Common myeloid progenitor, CD34-positive (primary cell): ENCODE results near the gene COL9A3.

Source experiments
- CTCF ChIA-PET: fragments of 350-600 bp; sonication (Branson Sonifier 250); formaldehyde crosslinking; loops from one replicate; lab custom pipeline; 2021; ENCODE audit warnings: antibody characterized with exemption; lab: Charles Lee
- POLR2A ChIA-PET: fragments of 350-600 bp; sonication (Branson Sonifier 250); formaldehyde crosslinking; loops from one replicate; lab custom pipeline; 2021; ENCODE audit warnings: antibody characterized with exemption; lab: Charles Lee
- DNase-seq, 3 donors: peaks; one replicate each; pipeline versions ENCODE4 v3.0.0 to v3.0.0-alpha.2; 2013
- H3K27ac ChIP-seq, 2 experiments: 1 replicate in 1 of 2; 2 replicates in 1 of 2; pipeline ENCODE4 v1.7.0; 2013; ENCODE audit warnings: inconsistent platforms in 2 of 2, low read length in 2 of 2, mild to moderate bottlenecking in 2 of 2, low read depth in 1 of 2, moderate library complexity in 1 of 2; ENCODE audit not compliant: severe bottlenecking in 2 of 2, insufficient read depth in 1 of 2, poor library complexity in 1 of 2
- H3K27me3 ChIP-seq, 5 experiments: replicated peaks in 2 of 5; 1 replicate in 3 of 5; 2 replicates in 2 of 5; pipeline versions ENCODE4 v1.6.1 to v1.7.0; 2013; ENCODE audit warnings: low read length in 4 of 5, mild to moderate bottlenecking in 2 of 5, moderate library complexity in 2 of 5, inconsistent platforms in 1 of 5; ENCODE audit not compliant: insufficient read depth in 5 of 5, control insufficient read depth in 4 of 5
- H3K36me3 ChIP-seq, 4 experiments: 1 replicate in 2 of 4; 2 replicates in 2 of 4; pipeline versions ENCODE4 v1.6.1 to v1.7.0; 2013; ENCODE audit warnings: low read length in 3 of 4, control low read depth in 1 of 4, mild to moderate bottlenecking in 1 of 4; ENCODE audit not compliant: control insufficient read depth in 4 of 4, insufficient read depth in 4 of 4
- H3K4me1 ChIP-seq, 4 experiments: 1 replicate in 3 of 4; 2 replicates in 1 of 4; pipeline versions ENCODE4 v1.6.1 to v1.7.1; 2013; ENCODE audit warnings: low read length in 3 of 4, mild to moderate bottlenecking in 3 of 4, control low read depth in 1 of 4, inconsistent platforms in 1 of 4, moderate library complexity in 1 of 4; ENCODE audit not compliant: control insufficient read depth in 4 of 4, insufficient read depth in 4 of 4; ENCODE audit errors: control extremely low read depth in 1 of 4
- H3K4me3 ChIP-seq, 7 experiments: 1 replicate in 4 of 7; 2 replicates in 3 of 7; pipeline versions ENCODE4 v1.5.1 to v1.7.0; 2013; ENCODE audit warnings: mild to moderate bottlenecking in 7 of 7, low read length in 6 of 7, moderate library complexity in 6 of 7, inconsistent platforms in 2 of 7, low read depth in 2 of 7, control low read depth in 1 of 7; ENCODE audit not compliant: insufficient read depth in 4 of 7, control insufficient read depth in 1 of 7; ENCODE audit errors: extremely low read depth in 1 of 7
- H3K9me3 ChIP-seq, 5 experiments: 1 replicate in 4 of 5; 2 replicates in 1 of 5; pipeline versions ENCODE4 v1.6.1 to v1.7.1; 2013; ENCODE audit warnings: low read length in 4 of 5, mild to moderate bottlenecking in 2 of 5, inconsistent platforms in 1 of 5, low read depth in 1 of 5, moderate library complexity in 1 of 5; ENCODE audit not compliant: control insufficient read depth in 4 of 5, insufficient read depth in 2 of 5; ENCODE audit errors: control extremely low read depth in 1 of 5
- WGBS: methylation state at CpG from one replicate; pipeline ENCODE4 v1.1.5; 2013; ENCODE audit not compliant: insufficient coverage; 5-methylcytosine and 5-hydroxymethylcytosine counted together

COL9A3 gene

GRCh38 chr20:62838128-62838891 is 21.5 kb downstream of the COL9A3 start:
- H3K4me1 ChIP-seq: peaks cover 0 to 3% (median 0%) of the 10 kb centered on the region in 4 experiments
- no peak overlapping the region for H3K27ac ChIP-seq
- H3K36me3 ChIP-seq: no peaks in the 10 kb centered on the region
- H3K27me3 ChIP-seq: no peaks in the 10 kb centered on the region
- no peak overlapping the region for H3K4me3 ChIP-seq
- no peak for DNase-seq
- CTCF ChIA-PET: interaction anchor here (1.7 kb wide), 1 partner anchor 13 kb away, joined by 3 read pairs; no protein-coding TSS in a partner anchor
- POLR2A ChIA-PET: interaction anchor here (0.6 kb wide), 1 partner anchor 214 kb away, joined by 3 read pairs; no protein-coding TSS in a partner anchor
- H3K9me3 ChIP-seq: no peaks in the 10 kb centered on the region
- 92% methylated on average over 26 of the region's 27 CpGs for WGBS

DNA sequence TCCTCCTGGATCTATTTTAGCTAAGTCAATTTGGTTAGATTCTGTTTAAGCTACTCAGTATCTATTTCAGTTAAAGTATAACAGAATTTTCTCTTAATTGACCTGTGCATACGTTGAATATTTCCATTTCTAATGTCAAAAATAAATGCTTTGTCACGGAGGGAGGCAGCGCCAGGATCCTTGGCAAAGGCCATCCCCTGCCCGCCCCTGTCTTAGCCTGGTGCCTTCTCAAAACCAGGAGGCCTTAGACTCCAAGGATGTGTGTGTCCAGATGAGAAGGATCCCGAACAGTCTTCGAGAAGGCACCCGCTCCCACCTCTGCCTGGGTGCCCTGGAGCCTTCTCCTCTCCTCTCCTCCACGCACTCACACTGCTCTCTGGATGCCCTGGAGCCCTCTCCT is 22.4 kb downstream of the COL9A3 start:
- POLR2A ChIA-PET: no interaction called here
- CTCF ChIA-PET: interaction anchor here (0.6 to 1.7 kb wide), 4 partner anchors 14 to 246 kb away, joined by 3 to 4 read pairs (median 3); no protein-coding TSS in a partner anchor
- Histone ChIP-seq H3K27me3 (no peaks in the 10 kb centered on the region), H3K36me3 (no peaks in the 10 kb centered on the region), H3K4me1 (peaks cover 0 to 3% (median 0%) of the 10 kb centered on the region in 4 experiments), H3K4me3 (no peak overlapping the region), H3K9me3 (no peaks in the 10 kb centered on the region), H3K27ac (no peak overlapping the region)
- no peak for DNase-seq
- 93% methylated on average over 3 of the region's 8 CpGs for WGBS

DNA sequence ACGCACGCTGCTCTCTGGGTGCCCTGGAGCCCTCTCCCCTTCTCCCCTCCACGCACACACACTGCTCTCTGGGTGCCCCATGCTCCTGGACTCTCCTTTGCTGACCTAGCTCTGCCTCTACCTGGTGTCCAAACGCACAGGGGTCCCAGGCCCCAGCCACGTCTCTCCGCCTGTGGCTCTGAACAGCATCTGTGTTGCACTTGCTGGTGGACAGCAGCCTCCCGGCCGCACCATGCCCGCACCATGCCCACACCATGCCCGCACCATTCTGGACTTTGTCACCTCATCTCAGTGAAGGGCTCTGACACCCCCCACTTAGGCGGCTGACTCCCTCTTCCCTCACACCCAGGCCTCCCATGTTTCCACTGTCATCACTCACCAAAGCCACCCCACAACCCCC is 23.0 kb downstream of the COL9A3 start:
- no peak for DNase-seq
- H3K27ac ChIP-seq: no peak overlapping the region
- H3K4me3 ChIP-seq: no peak overlapping the region
- H3K9me3 ChIP-seq: no peaks in the 10 kb centered on the region
- H3K36me3 ChIP-seq: no peaks in the 10 kb centered on the region
- CTCF ChIA-PET: interaction anchor here (1.7 kb wide), 1 partner anchor 15 kb away, joined by 3 read pairs; no protein-coding TSS in a partner anchor
- H3K4me1 ChIP-seq: peaks cover 0 to 3% (median 0%) of the 10 kb centered on the region in 4 experiments
- WGBS: 97% methylated on average over 11 of the region's 11 CpGs
- POLR2A ChIA-PET: no interaction called here
- no peaks in the 10 kb centered on the region for H3K27me3 ChIP-seq

DNA sequence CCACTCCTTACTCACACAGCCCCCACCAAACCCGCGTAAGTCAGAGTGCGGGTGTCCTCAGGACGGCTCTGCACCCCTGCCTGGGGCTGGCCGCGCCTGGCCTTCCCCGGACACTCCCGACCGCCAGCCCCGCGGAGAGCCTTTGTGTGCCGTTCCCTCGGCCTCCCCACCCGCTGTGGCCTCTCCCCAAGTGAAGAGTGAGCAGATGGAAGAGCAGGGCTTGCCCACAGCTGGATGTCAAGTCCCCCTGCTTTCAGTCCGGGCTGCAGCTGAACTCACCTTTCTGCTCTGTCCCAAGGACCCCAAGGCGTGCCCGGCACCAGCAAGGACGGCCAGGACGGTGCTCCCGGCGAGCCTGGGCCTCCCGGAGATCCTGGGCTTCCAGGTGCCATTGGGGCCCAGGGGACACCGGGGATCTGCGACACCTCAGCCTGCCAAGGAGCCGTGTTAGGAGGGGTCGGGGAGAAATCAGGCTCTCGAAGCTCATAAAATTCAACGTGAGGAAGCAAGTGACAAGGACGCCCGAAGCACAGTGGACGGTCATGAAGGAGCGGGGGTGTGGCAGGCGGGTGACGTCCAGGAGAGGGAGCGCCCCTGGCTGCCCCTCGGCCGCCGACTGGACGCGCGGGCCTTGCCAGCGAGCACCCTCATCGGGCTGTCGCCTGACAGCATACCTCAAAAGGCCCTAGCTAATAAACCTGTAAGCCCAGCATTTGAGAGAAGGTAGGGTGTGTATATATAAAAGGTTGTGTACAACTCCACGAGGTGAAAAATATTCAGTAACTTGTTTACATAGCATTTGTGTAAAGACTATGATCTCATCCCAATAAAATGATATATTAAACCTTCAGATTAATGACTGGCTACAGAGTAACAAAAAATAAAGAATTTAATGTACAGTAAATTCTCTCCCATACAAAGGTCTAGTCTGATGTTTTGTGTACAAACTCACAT is 23.7 kb downstream of the COL9A3 start:
- WGBS: 96% methylated on average over 41 of the region's 45 CpGs
- Histone ChIP-seq H3K4me3 (no peak overlapping the region), H3K9me3 (no peaks in the 10 kb centered on the region), H3K27me3 (no peaks in the 10 kb centered on the region), H3K4me1 (peaks cover 0 to 3% (median 0%) of the 10 kb centered on the region in 4 experiments), H3K27ac (no peak overlapping the region), H3K36me3 (no peaks in the 10 kb centered on the region)
- ChIA-PET CTCF (interaction anchor here (1.6 kb wide), 1 partner anchor 18 kb away, joined by 4 read pairs; no protein-coding TSS in a partner anchor), POLR2A (no interaction called here)
- no peak for DNase-seq

DNA sequence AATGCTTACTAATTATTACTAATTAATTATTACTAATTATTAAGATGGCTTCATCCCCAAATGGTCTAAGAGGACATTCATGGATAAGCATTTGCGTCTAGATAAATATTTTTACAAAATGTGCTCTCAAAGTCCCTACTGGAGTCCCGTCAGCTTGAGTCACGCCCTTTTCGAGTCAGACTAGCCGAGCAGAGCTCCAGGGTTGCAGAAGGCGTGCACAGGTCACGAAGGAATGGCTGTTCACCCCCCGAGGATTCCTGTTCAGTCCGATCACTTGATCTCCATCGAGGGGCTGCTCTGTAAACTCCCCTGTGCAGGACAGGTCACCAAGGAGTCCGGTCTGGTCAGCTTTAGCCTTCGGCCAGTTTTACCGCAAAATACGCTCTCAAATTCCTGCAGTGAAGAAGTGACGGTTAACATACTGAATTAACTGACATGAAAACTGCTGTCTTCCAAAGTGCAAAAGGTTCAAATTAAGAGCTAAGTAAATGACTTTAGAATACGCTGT is 24.9 kb downstream of the COL9A3 start:
- no peaks in the 10 kb centered on the region for H3K36me3 ChIP-seq
- DNase-seq: no peak
- H3K4me1 ChIP-seq: peaks cover 0 to 3% (median 0%) of the 10 kb centered on the region in 4 experiments
- ChIA-PET CTCF (interaction anchor here (1.0 to 1.6 kb wide), 2 partner anchors 19 to 167 kb away, joined by 3 to 4 read pairs; no protein-coding TSS in a partner anchor), POLR2A (no interaction called here)
- H3K9me3 ChIP-seq: no peaks in the 10 kb centered on the region
- no peak overlapping the region for H3K4me3 ChIP-seq
- no peaks in the 10 kb centered on the region for H3K27me3 ChIP-seq
- no peak overlapping the region for H3K27ac ChIP-seq
- 97% methylated on average over 15 of the region's 16 CpGs for WGBS

GRCh38 chr20:62843656-62844055 is 26.8 kb downstream of the COL9A3 start:
- 100% methylated on average over 8 of the region's 10 CpGs for WGBS
- H3K27me3 ChIP-seq: no peaks in the 10 kb centered on the region
- CTCF ChIA-PET: no interaction called here
- POLR2A ChIA-PET: no interaction called here
- no peaks in the 10 kb centered on the region for H3K4me1 ChIP-seq
- no peaks in the 10 kb centered on the region for H3K36me3 ChIP-seq
- H3K9me3 ChIP-seq: no peaks in the 10 kb centered on the region
- DNase-seq: no peak
- no peak overlapping the region for H3K27ac ChIP-seq
- H3K4me3 ChIP-seq: no peak overlapping the region
